ENCODE results near the gene TNFSF13B. TPM values are rescaled to one million over a fixed set of nuclear protein-coding genes. Genes with fewer than 3 reads are reported as not detected.

The TNFSF13B gene
- total RNA-seq (1 to 10 TPM in 5 of 7 donors, under 1 TPM in 2; 0.88 to 3.4 (median 1.5) TPM), polyA plus RNA-seq (1 to 10 TPM; 1.9 to 5.9 TPM)
- long read RNA-seq, donor 1 = 0 reads
- long read RNA-seq, donor 2 = 0 reads
- long read RNA-seq, donor 3, partial matches to known transcripts = 0 of 2 reads
- long read RNA-seq, donor 3, other reads (novel, unspliced or antisense) = 1 of 2 reads

- DNase-seq = peak in 4 of 5 donors; percentile 9 to 41 (median 23)
- TF ChIP-seq POLR2A (IDR thresholded peaks at IDR 0.05) (no peak), EP300 (IDR thresholded peaks at IDR 0.05) (no peak), CTCF (IDR thresholded peaks at IDR 0.05) (no peak)
- Histone ChIP-seq H3K4me1 (ENCODE audit: insufficient read depth) (peaks cover 1% of the 10 kb centered on the region), H3K27me3 (no peaks in the 10 kb centered on the region), H3K36me3 (no peaks in the 10 kb centered on the region), H3K4me3 (peak within 1 kb of the TSS; percentile 35), H3K9me3 (no peaks in the 10 kb centered on the region), H3K27ac (no peak within 1 kb of the TSS)
- intact Hi-C loops (cut with DNase I) = no loop called here
- 1% methylated on average over 16 of the region's 16 CpGs for WGBS, 3 donors
Measured at GRCh38 chr13:108269601-108270328, at the start of gene TNFSF13B. TNFSF13B (plus strand) TSS chr13:108269718; CDS start chr13:108269896, 178 bp downstream.

- DNase-seq = no peak
- TF ChIP-seq POLR2A (IDR thresholded peaks at IDR 0.05) (no peak), CTCF (IDR thresholded peaks at IDR 0.05) (no peak), EP300 (IDR thresholded peaks at IDR 0.05) (no peak)
- intact Hi-C loops (cut with DNase I) = no loop called here
- 61 to 74% (median 63%) methylated on average over 1 of the region's 1 CpG for WGBS, 3 donors
- Histone ChIP-seq H3K27ac (no peak overlapping the region), H3K4me1 (ENCODE audit: insufficient read depth) (peaks cover 9% of the 10 kb centered on the region), H3K4me3 (no peak overlapping the region), H3K9me3 (no peaks in the 10 kb centered on the region), H3K27me3 (no peaks in the 10 kb centered on the region), H3K36me3 (no peaks in the 10 kb centered on the region)
Measured at GRCh38 chr13:108220041-108220440, 49.5 kb upstream of the TNFSF13B start.

- no peaks in the 10 kb centered on the region for H3K36me3 ChIP-seq
- H3K4me3 ChIP-seq = no peak overlapping the region
- intact Hi-C loops (cut with DNase I) = no loop called here
- TF ChIP-seq EP300 (IDR thresholded peaks at IDR 0.05) (no peak), POLR2A (IDR thresholded peaks at IDR 0.05) (no peak), CTCF (IDR thresholded peaks at IDR 0.05) (no peak)
- H3K27ac ChIP-seq = no peak overlapping the region
- no peak for DNase-seq
- peaks cover 6% of the 10 kb centered on the region for H3K4me1 ChIP-seq (ENCODE audit: insufficient read depth)
- 72 to 75% (median 74%) methylated on average over 7 of the region's 7 CpGs for WGBS, 3 donors
- H3K27me3 ChIP-seq = no peaks in the 10 kb centered on the region
- no peaks in the 10 kb centered on the region for H3K9me3 ChIP-seq
Measured at GRCh38 chr13:108223687-108224503, 45.6 kb upstream of the TNFSF13B start.

GRCh38 chr13:108225440-108225839 lies 44.1 kb upstream of the TNFSF13B start:
- WGBS, 3 donors = 69 to 91% (median 81%) methylated on average over 1 of the region's 1 CpG
- Histone ChIP-seq H3K27me3 (no peaks in the 10 kb centered on the region), H3K9me3 (no peaks in the 10 kb centered on the region), H3K27ac (no peak overlapping the region), H3K4me3 (no peak overlapping the region), H3K36me3 (no peaks in the 10 kb centered on the region), H3K4me1 (ENCODE audit: insufficient read depth) (peaks cover 2% of the 10 kb centered on the region)
- intact Hi-C loops (cut with DNase I) = no loop called here
- TF ChIP-seq CTCF (IDR thresholded peaks at IDR 0.05) (no peak), POLR2A (IDR thresholded peaks at IDR 0.05) (no peak), EP300 (IDR thresholded peaks at IDR 0.05) (no peak)
- no peak for DNase-seq
